OCI-M2 (cell line): ENCODE measurements around the gene TNFRSF25.
A peak's percentile ranks its signal among the peaks of the same experiment; 100 is the strongest.
"Not testable (repeated sequence)": the region's sequence is repeated elsewhere in the genome, so short reads cannot be mapped to it uniquely, and the experiment has no call there.

Source experiments
- DNase-seq: peaks from one replicate; lab custom pipeline; 2025; ENCODE audit not compliant: unreplicated experiment; lab: John Stamatoyannopoulos, UW

TNFRSF25 gene

GRCh38 chr1:6502000-6502891 is 36.3 kb upstream of the TNFRSF25 start:
- DNase-seq = no peak

DNA sequence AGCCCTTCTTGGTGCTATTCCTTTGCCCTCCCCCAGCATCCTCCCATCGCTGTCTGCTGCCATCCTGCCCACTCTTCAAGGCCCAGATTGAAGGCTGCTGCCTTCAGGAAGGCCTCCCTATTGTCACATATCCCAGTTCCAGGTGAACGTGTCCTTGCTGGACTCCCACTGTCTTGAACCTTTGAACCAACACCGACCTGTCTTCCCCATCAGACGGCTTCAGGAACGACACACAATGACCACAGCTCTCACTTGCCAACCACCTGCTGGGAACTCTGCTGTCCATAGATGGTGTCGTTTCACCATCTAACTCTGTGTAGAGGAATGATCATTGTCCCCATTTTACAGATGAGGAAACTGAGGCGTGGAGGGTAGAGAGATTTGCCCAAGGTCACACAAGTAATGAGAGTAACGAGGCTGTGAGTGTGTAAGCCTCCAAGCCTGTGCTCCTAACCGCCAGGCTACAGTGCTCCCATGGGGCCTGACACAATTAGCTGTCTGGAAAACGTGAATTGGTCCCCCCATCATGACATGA is 35.4 kb upstream of the TNFRSF25 start:
- no peak for DNase-seq

- DNase-seq = no peak
Measured at GRCh38 chr1:6500544-6501278, 34.7 kb upstream of the TNFRSF25 start.

DNA sequence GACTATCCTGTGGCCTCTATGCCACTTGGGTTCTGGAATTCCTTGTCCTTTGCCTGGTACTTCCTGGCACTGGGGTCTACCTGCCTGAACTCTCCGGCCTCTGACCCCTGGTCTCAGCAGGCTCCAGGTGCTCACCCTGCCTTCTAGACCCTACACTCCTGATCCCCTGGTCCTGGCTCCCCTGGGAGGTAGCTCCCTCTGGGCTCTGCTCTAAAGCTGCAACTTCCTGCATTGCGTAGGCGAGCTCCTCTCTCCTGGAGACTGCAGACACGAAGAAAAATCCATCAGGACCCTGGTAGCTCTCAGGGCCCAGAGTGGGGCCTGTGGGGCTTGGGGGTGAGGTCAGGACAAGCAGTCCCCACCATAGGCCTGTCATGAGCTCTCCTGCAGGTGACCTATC is 33.3 kb upstream of the TNFRSF25 start:
- no peak for DNase-seq

GRCh38 chr1:6498576-6499111 is 32.7 kb upstream of the TNFRSF25 start:
- DNase-seq = no peak

DNA sequence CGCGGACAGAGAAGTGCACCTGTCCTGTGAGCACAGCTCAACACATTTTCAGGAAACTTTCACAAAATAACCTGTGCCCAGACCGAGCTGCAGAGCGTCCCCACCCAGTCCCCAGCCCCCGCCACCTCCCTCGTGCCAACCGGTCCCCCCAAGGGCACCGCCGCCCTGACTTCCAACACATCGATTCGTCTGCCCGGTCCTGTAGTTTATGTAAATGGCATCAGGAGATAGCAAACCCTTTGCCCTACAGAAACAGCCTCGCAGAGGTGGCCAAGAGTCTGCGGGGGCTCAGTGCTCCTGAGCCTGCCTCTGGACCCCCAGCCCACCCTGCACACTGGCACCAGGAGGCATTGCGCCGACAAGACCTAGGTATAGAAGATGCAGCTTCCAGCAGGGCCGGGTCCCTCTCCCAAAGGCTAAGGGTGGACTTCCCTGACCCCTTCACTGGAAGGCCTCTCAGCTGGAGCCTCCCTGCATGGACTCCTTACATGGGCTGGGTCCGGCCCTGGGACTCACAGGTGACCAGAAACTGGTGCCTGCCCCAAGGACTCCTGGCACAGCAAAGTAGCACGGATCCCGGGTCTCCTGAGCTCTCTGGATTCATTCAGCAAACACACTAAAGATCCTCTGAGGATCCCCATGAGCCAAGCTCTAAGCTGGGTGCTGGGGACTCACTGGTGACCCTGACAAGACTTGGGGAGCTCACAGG is 32.0 kb upstream of the TNFRSF25 start:
- no peak for DNase-seq

GRCh38 chr1:6497215-6497866 is 31.4 kb upstream of the TNFRSF25 start:
- no peak for DNase-seq

DNA sequence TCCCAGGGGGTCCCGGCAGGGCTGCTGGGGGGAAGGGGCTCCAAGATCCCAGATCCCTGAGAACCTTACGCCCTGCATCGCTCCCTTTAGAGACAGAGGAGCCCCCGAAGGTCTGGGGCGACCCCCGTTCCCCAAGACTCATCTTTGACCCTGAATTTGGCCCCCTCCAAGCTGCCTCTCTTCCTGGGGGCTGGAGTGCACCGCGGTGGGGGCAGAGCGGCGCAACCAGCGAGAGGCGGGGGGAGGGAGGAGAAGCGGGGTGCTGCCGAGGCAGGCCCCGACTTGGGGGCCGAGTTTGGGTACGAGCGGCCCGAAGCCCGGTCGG is 30.9 kb upstream of the TNFRSF25 start:
- DNase-seq = no peak

DNA sequence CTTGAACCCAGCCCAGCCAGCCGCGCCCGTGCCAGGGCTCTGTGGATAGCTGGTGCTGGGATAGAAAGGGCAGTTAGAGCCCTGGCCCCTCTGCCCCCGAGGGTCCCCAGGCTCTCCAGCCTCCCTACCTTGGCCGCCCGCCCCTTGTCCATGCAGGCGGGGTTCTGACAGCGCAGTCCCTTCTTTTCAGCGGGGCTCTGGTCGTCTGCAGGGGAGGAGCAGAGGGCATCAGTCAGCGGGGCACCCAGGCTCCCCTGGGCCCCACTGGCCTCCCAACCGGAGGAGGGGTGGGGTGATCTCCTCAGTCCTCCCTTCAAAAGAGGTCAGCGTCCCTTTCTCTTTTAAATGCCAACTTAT is 30.4 kb upstream of the TNFRSF25 start:
- no peak for DNase-seq

DNA sequence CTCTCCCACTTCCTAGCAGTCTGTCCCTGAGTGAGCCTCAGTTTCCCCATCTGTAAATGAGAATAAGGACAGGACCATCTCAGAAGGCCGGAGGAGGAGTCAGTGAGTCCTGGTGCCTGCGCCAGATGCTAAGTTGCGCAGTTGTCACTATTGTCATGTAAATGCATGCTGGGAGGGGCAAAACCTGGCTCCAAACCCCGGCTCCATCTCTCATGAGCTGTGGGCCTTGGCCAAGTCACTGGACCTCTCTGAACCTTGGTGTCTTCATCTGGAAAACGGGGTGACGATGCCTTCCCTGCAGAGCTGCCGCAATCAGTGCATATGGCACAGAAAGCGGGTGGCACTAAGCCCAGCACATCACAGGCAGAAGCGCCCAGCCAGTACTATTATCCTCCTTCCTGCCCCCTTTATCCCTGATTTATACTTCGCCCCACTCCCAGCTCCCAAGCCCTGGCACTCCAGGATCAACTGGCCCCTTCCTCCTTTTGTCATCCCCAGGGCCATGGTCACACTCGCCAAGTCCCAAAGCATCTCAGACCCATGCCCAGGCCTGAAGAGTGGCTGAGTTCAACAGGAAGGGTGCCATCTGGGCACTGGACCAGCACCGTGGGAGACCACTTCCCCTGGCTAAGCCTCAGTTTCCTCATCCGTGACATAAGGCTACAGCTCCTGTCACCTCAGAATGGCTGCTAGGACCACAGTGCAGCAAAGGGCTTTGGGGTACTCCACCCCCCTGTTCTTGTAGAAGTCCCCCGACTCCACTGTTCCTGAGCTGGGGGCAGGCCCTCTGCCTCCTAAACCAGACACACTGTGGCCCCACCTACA is 29.8 kb upstream of the TNFRSF25 start:
- no peak for DNase-seq

- DNase-seq = no peak
Measured at GRCh38 chr1:6495041-6495441, 29.1 kb upstream of the TNFRSF25 start.

DNA sequence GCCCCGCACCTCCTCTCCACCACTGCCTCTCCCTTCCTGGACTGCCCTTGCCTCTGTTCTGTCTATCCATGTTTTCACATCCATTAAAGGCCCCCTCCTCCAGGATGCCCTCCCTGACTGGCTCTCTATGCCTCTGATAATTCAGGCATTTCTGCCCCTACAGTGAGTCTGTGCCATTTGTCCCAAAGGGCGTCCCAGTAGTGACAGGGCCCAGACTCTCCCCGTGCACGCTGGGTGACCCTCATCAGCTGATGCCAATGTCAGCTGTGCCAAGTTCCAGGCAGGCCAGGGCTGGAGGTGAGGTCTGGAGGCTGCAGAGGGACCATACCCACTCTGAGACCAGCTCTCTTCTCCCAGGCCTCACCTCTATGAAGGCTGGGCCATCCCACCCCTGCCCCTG is 28.7 kb upstream of the TNFRSF25 start:
- no peak for DNase-seq

DNA sequence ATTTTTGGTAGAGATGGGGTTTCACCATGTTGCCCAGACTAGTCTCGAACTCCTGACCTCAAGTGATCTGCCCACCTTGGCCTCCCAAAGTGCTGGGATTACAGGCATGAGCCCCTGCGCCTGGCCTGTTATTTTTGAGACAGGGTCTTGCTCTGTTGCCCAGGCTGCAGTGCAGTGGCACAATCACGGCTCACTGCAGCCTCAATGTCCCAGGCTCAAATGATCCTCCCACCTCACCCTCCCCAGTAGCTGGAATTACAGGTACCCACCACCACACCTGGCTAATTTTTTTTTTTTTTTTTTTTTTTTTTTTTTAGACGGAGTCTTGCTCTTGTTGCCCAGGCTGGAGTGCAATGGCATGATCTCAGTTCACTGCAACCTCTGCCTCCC is 27.9 kb upstream of the TNFRSF25 start:
- DNase-seq = not testable (repeated sequence)

DNA sequence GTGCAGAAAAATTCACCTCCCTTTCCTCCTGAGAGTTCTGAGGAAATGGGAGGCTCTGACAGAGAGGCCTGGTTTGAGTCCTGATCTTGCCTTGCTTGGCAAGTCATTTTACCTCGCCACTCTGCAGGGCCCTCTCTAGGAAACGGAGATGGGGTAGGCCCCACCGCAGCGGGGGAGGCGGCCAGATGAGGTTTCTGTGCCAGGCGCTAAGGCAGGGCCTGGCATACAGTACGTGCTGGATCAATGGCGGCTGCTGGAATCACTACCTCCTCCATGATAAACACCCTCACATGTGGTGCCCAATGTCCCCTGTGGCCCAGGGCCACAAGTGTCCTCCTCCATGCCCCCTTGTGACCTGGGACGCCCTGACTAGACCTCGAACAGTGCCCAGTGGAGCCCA is 26.0 kb upstream of the TNFRSF25 start:
- no peak for DNase-seq

GRCh38 chr1:6491480-6491962 is 25.5 kb upstream of the TNFRSF25 start, which contains the start of gene PLEKHG5:
PLEKHG5 (minus strand) TSS chr1:6491667; CDS start chr1:6477571, 14,096 bp downstream.
- no peak for DNase-seq

DNA sequence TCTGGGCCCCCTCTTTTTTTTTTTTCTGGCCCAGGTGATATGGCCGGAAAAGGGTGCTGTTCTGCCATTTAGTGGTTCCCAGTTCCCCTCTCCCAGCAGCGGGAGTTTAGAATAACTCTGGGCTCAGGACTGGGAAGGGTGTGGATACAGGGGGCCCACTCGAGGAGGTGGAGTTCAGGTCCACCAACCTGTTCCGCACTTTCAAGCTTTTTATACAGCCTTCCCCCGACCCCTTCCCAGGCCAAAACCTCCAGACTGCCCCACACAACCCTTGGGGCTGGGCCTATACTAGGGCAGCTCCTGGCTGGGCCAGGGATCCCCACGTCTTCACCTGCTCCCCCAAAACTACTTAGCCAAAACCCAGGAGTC is 25.1 kb upstream of the TNFRSF25 start:
- DNase-seq = no peak

DNA sequence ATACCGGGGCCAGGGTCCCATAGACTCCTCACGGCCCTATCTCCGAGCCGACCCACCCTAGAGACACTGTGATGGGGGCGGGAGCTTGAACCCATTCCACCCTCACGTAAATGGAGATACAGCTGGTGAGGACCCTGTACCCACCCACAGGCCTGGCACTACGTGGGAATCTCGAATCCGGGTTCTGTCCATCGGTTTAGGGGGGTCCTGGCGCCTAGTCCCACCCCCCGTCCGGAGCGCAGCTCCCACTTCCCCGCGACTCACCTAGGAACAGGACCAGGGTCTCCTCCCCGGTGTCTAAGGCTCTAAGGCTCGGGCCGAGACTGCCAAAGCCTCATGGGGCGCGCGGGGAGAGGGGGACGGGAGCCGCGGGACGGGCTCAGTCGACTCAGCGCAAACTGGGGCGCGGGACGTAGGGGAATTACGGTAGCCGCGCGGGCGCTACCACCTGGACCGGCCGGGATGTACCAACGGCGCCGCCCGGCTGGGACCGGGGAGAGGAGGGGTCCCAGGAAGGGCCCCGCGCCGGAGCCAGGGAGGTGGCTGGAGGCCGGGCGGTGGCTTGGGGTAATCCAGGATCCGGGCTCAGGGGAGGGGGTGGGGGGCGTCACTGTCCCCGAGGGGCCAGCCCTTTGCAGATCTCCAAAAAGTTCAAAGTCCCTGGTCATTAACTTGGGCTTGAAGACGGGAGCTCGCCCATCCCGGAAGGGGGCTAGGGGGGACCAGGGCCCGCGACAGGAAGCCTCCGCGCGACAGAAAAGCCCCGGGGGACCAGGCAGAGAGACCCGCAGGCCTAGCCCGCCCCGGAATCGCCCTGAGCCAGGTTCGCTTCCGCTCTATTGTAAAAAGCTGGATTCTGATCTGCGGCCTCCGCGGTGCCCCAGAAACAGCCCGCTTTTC is 24.5 kb upstream of the TNFRSF25 start:
- peak; percentile 16 for DNase-seq

GRCh38 chr1:6489799-6490180 is 23.8 kb upstream of the TNFRSF25 start:
- DNase-seq = no peak

DNA sequence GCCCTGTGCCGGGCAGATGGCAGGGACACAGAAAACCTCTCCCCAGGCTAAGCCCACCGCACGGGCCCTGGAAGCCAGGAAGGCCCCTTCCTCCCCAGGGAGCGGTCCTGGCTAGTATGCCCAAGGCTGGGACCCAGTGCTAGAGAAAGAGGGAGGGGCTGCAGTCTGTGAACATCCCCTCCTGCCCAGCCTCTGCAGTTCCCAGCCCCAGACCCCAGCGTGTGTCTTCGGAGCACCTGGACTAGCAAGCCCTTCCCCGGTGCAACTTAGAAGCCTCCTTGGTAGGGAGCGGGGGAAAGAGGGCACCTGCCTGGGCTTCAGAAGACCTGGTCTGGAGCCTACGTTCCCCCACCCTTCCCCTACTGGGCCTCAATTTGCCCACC is 23.4 kb upstream of the TNFRSF25 start:
- no peak for DNase-seq
